Gastroesophageal sphincter (tissue), 4 donors: ENCODE data around the gene FADS3. TPM values are rescaled to one million over a fixed set of nuclear protein-coding genes. Genes with fewer than 3 reads are reported as not detected.
A peak's percentile ranks its signal among the peaks of the same experiment; 100 is the strongest.

Experiments used
- ATAC-seq: fragments of 150-250 bp; one replicate; pipeline ENCODE4 v1.9.1; 2016; ENCODE audit warnings: mild to moderate bottlenecking, moderate library complexity
- H3K27ac ChIP-seq, 4 donors: fragments of 200-600 bp; sonication (generic) in 3 of 4; 1 replicate in 3 of 4; 2 replicates in 1 of 4; pipeline ENCODE4 v1.5.1; 2016 to 2019
- H3K27me3 ChIP-seq: fragments of 200-600 bp; sonication (generic); one replicate; pipeline ENCODE4 v1.5.1; 2019
- H3K36me3 ChIP-seq, 2 donors: fragments of 200-600 bp; sonication (generic); one replicate each; pipeline ENCODE4 v1.5.1; 2019; ENCODE audit warnings: control low read depth in 1 of 2
- H3K4me1 ChIP-seq, 3 donors: fragments of 200-600 bp; sonication (generic); 1 replicate in 2 of 3; 2 replicates in 1 of 3; pipeline ENCODE4 v1.5.1; 2016 to 2019; ENCODE audit warnings: control low read depth in 2 of 3
- H3K4me3 ChIP-seq, 2 donors: fragments of 200-600 bp; sonication (generic); one replicate each; pipeline ENCODE4 v1.5.1; 2019; ENCODE audit warnings: mild to moderate bottlenecking in 1 of 2, moderate library complexity in 1 of 2
- H3K9me3 ChIP-seq, 3 donors: fragments of 200-600 bp; sonication (generic); one replicate each; pipeline ENCODE4 v1.5.1; 2017 to 2019; ENCODE audit warnings: control low read depth in 2 of 3
- CTCF ChIP-seq, 4 experiments: fragments of 200-600 bp in 2 of 4; fragments of 450-650 bp in 2 of 4; sonication (generic) in 1 of 4; IDR thresholded peaks; one replicate each; pipeline ENCODE4 v1.5.1; 2017 to 2019; ENCODE audit warnings: antibody characterized with exemption in 4 of 4, mild to moderate bottlenecking in 2 of 4, moderate library complexity in 2 of 4
- EP300 ChIP-seq: sonication (generic); formaldehyde crosslinking; IDR thresholded peaks from one replicate; pipeline ENCODE4 v1.6.1; 2017; ENCODE audit warnings: antibody characterized with exemption, mild to moderate bottlenecking
- POLR2A ChIP-seq, 2 donors: fragments of 450-650 bp; IDR thresholded peaks; one replicate each; pipeline ENCODE4 v1.6.1; 2017; ENCODE audit warnings: antibody characterized with exemption in 2 of 2, mild to moderate bottlenecking in 2 of 2, moderate library complexity in 1 of 2
- POLR2AphosphoS5 ChIP-seq: sonication (generic); formaldehyde crosslinking; IDR thresholded peaks from one replicate; pipeline ENCODE4 v1.6.1; 2017; ENCODE audit warnings: antibody characterized with exemption
- WGBS, 2 donors: methylation state at CpG; one replicate each; pipeline ENCODE4 v1.1.5; 2018; ENCODE audit warnings: low coverage in 1 of 2; 5-methylcytosine and 5-hydroxymethylcytosine counted together
- total RNA-seq, 4 donors: library from RNA; depleted of rRNA; stranded (reverse); fragments of >200 nt; gene quantifications; one replicate each; pipeline ENCODE4 v1.1.0, GENCODE V29; 2016

The FADS3 gene
- total RNA-seq, 4 donors from 2014 or later = 41.6 to 81.6 (median 60.5) TPM

GRCh38 chr11:61903845-61904244 is 12.5 kb upstream of the FADS3 start:
- ATAC-seq = no peak
- Histone ChIP-seq H3K27me3 (no peaks in the 10 kb centered on the region), H3K4me1 (peaks cover 0 to 26% (median 6%) of the 10 kb centered on the region in 3 donors), H3K9me3 (no peaks in the 10 kb centered on the region), H3K4me3 (no peak overlapping the region), H3K27ac (no peak overlapping the region), H3K36me3 (peaks cover 0 to 84% of the 10 kb centered on the region in 2 donors)
- 87% methylated on average over 3 of the region's 3 CpGs; no CpG with 5 or more reads in 1 of the 2 donors for WGBS, 2 donors
- TF ChIP-seq POLR2A (IDR thresholded peaks at IDR 0.05) (no peak), POLR2AphosphoS5 (no peak), EP300 (no peak), CTCF (IDR thresholded peaks at IDR 0.05) (no peak)

GRCh38 chr11:61902313-61902712 is 11.0 kb upstream of the FADS3 start:
- 81 to 94% methylated on average over 3 to 9 of the region's 11 CpGs for WGBS, 2 donors

DNA sequence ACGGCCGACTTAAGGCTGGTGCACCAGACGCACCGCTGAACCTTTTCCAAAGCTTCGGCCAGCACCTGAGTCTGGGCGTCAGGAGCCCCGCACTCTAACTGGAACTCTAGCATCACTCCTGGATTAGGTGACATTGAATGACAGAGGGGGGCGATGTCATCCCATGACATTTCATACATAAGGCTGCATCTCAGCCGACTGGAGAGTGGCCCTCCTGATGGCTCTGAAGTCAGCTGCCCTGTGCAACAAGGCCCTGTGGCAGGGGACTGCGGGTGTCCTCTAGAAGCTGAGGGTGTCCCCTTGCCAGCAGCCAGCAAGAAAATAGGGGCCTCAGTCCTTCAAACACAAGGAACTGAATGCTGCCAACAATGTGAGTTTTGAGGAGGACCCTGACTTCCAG is 10.1 kb upstream of the FADS3 start:
- no peak for ATAC-seq
- no peak overlapping the region for H3K27ac ChIP-seq
- TF ChIP-seq POLR2A (IDR thresholded peaks at IDR 0.05) (no peak), POLR2AphosphoS5 (no peak), CTCF (IDR thresholded peaks at IDR 0.05) (no peak), EP300 (no peak)
- H3K9me3 ChIP-seq = no peaks in the 10 kb centered on the region
- no peaks in the 10 kb centered on the region for H3K27me3 ChIP-seq
- WGBS, 2 donors = 100% methylated on average over 2 of the region's 10 CpGs; no CpG with 5 or more reads in 1 of the 2 donors
- no peak overlapping the region for H3K4me3 ChIP-seq
- peaks cover 0 to 26% (median 15%) of the 10 kb centered on the region in 3 donors for H3K4me1 ChIP-seq
- H3K36me3 ChIP-seq = peaks cover 0 to 86% of the 10 kb centered on the region in 2 donors

More at GRCh38 chr11:61902313-61902712, 11.0 kb upstream of the FADS3 start:
- no peaks in the 10 kb centered on the region for H3K27me3 ChIP-seq
- TF ChIP-seq EP300 (no peak), POLR2A (IDR thresholded peaks at IDR 0.05) (no peak), POLR2AphosphoS5 (no peak), CTCF (IDR thresholded peaks at IDR 0.05) (no peak)
- H3K9me3 ChIP-seq = no peaks in the 10 kb centered on the region
- peaks cover 0 to 26% (median 15%) of the 10 kb centered on the region in 3 donors for H3K4me1 ChIP-seq
- peaks cover 0 to 86% of the 10 kb centered on the region in 2 donors for H3K36me3 ChIP-seq
- no peak for ATAC-seq
- H3K27ac ChIP-seq = no peak overlapping the region
- no peak overlapping the region for H3K4me3 ChIP-seq

DNA sequence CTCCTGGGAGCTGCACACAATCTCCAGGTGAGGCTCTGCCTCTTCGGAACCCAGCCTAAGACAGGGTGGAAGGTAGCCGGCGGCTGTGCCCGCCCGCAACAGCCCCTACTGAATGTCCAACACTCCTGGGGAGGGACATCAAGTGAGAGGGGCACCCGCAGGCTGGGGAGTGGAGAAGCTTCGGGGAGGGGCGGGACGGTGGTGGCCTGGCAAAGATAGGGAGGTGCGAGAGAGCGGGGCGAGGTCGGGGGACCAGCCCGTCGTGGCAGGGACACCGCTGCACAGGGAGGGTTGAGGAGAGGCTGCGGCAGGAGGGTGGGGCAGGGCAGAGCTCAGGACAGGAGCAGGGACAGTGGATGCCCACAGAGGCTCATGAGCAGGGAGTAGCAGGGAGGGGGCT is 8.9 kb upstream of the FADS3 start:
- Histone ChIP-seq H3K4me1 (peaks cover 0 to 26% (median 15%) of the 10 kb centered on the region in 3 donors), H3K9me3 (no peaks in the 10 kb centered on the region), H3K27ac (peak overlapping the region in 2 of 4 donors; percentile 14 to 75), H3K4me3 (no peak overlapping the region), H3K36me3 (peaks cover 0 to 74% of the 10 kb centered on the region in 2 donors), H3K27me3 (no peaks in the 10 kb centered on the region)
- no peak for ATAC-seq
- 91 to 95% methylated on average over 4 to 7 of the region's 17 CpGs for WGBS, 2 donors
- TF ChIP-seq POLR2A (IDR thresholded peaks at IDR 0.05) (no peak), CTCF (IDR thresholded peaks at IDR 0.05) (no peak), EP300 (no peak), POLR2AphosphoS5 (no peak)

DNA sequence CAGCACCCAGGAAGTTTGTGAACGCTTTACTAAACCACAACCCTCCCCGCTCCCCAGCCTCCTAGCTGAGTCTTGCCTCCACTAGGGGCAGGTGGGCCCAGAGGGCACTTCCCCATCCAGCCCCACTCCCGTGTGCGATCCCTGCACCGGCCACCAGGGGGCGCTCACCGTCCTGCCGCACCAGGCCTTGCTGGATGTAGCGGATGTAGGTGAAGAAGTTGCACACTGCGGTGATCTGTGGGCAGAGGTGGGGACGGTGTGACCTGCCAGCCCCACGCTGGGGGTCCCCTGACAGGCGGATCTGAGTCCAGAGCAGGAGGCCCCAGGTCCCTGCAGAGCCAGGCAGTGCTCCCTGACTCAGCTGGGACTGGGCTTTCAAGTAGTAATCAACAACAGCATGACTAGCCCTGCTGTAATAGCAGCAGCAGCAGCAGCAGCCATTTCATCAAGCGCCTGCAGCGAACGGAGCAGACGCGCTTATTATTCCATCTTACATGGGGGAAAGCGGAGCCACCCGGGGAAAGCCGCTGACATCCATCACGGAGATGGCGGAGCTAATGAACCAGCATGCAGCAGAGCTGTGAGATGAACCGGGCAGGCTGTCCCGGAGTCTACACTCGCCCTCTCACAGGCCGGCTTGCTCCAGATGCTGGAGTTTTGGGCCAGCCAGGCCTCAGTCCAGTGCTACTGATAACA is 7.9 kb upstream of the FADS3 start:
- Histone ChIP-seq H3K27me3 (no peaks in the 10 kb centered on the region), H3K27ac (peak overlapping the region in 3 of 4 donors; percentile 50 to 75 (median 54)), H3K36me3 (peaks cover 0 to 65% of the 10 kb centered on the region in 2 donors), H3K4me1 (peaks cover 0 to 26% (median 15%) of the 10 kb centered on the region in 3 donors), H3K9me3 (no peaks in the 10 kb centered on the region), H3K4me3 (no peak overlapping the region)
- WGBS, 2 donors = 0 to 20% methylated on average over 1 to 8 of the region's 27 CpGs
- ATAC-seq = peak; percentile 80
- TF ChIP-seq POLR2A (IDR thresholded peaks at IDR 0.05) (no peak), EP300 (no peak), CTCF (IDR thresholded peaks at IDR 0.05) (peak in 3 of 4 experiments; percentile 100), POLR2AphosphoS5 (peak; percentile 18)
